Measurements from ENCODE around the gene PPFIBP2. TPM values are rescaled to one million over a fixed set of nuclear protein-coding genes. Genes with fewer than 3 reads are reported as not detected.

PPFIBP2 gene
- total RNA-seq, 6 donors from 2014 or later, result 10.6 to 63.9 (median 36.7) TPM

GRCh38 chr11:7551571-7551970, 37.8 kb downstream of the PPFIBP2 start:
- H3K4me3 ChIP-seq, result no peak overlapping the region
- 91 to 92% methylated on average over 1 of the region's 1 CpG for WGBS, 2 donors
- no peaks in the 10 kb centered on the region for H3K4me1 ChIP-seq
- H3K9me3 ChIP-seq, result no peaks in the 10 kb centered on the region
- TF ChIP-seq POLR2A (IDR thresholded peaks at IDR 0.05), result no peak
- H3K27ac ChIP-seq, result no peak overlapping the region
- DNase-seq (no peak), ATAC-seq (ENCODE audit: low FRiP score in 2 of 2) (no peak)
- H3K27me3 ChIP-seq, result no peaks in the 10 kb centered on the region
- no peaks in the 10 kb centered on the region for H3K36me3 ChIP-seq

- ATAC-seq (ENCODE audit: low FRiP score in 2 of 2) (no peak), DNase-seq (no peak)
- H3K4me3 ChIP-seq, result no peak overlapping the region
- no peaks in the 10 kb centered on the region for H3K36me3 ChIP-seq
- H3K9me3 ChIP-seq, result no peaks in the 10 kb centered on the region
- H3K27me3 ChIP-seq, result no peaks in the 10 kb centered on the region
- H3K27ac ChIP-seq, result no peak overlapping the region
- H3K4me1 ChIP-seq, result no peaks in the 10 kb centered on the region
- TF ChIP-seq EP300 (IDR thresholded peaks at IDR 0.05) (no peak), POLR2AphosphoS5 (IDR thresholded peaks at IDR 0.05) (no peak), POLR2A (IDR thresholded peaks at IDR 0.05) (no peak)
- 87 to 96% methylated on average over 4 of the region's 4 CpGs for WGBS, 2 donors
Observed at GRCh38 chr11:7552666-7553065, 38.9 kb downstream of the PPFIBP2 start.

- TF ChIP-seq CTCF (IDR thresholded peaks at IDR 0.05), result no peak
- no peak for TF ChIP-seq EP300 (IDR thresholded peaks at IDR 0.05)
- no peak for TF ChIP-seq POLR2AphosphoS5 (IDR thresholded peaks at IDR 0.05)
- no peak for TF ChIP-seq POLR2A (IDR thresholded peaks at IDR 0.05)
- 78 to 79% methylated on average over 7 of the region's 7 CpGs for WGBS, 2 donors
- Histone ChIP-seq H3K4me3 (no peak overlapping the region), H3K27me3 (no peaks in the 10 kb centered on the region), H3K4me1 (no peaks in the 10 kb centered on the region), H3K36me3 (no peaks in the 10 kb centered on the region), H3K27ac (no peak overlapping the region), H3K9me3 (no peaks in the 10 kb centered on the region)
- ATAC-seq (ENCODE audit: low FRiP score in 2 of 2) (peak; percentile 36 to 71), DNase-seq (peak in 1 of 2 donors; percentile 64)
Observed at GRCh38 chr11:7555052-7555699, 41.4 kb downstream of the PPFIBP2 start.

GRCh38 chr11:7558046-7558445, 44.2 kb downstream of the PPFIBP2 start:
- Histone ChIP-seq H3K4me1 (no peaks in the 10 kb centered on the region), H3K9me3 (no peaks in the 10 kb centered on the region), H3K36me3 (no peaks in the 10 kb centered on the region), H3K4me3 (no peak overlapping the region), H3K27me3 (no peaks in the 10 kb centered on the region), H3K27ac (no peak overlapping the region)
- TF ChIP-seq POLR2A (IDR thresholded peaks at IDR 0.05) (no peak), POLR2AphosphoS5 (IDR thresholded peaks at IDR 0.05) (no peak), EP300 (IDR thresholded peaks at IDR 0.05) (no peak), CTCF (IDR thresholded peaks at IDR 0.05) (no peak)
- ATAC-seq (ENCODE audit: low FRiP score in 2 of 2), result no peak
- no peak for DNase-seq

GRCh38 chr11:7559398-7560283, 45.8 kb downstream of the PPFIBP2 start:
- no peaks in the 10 kb centered on the region for H3K4me1 ChIP-seq
- ATAC-seq (ENCODE audit: low FRiP score in 2 of 2) (no peak), DNase-seq (no peak)
- H3K4me3 ChIP-seq, result no peak overlapping the region
- TF ChIP-seq CTCF (IDR thresholded peaks at IDR 0.05) (no peak), POLR2AphosphoS5 (IDR thresholded peaks at IDR 0.05) (no peak), EP300 (IDR thresholded peaks at IDR 0.05) (no peak), POLR2A (IDR thresholded peaks at IDR 0.05) (no peak)
- 86 to 91% methylated on average over 4 of the region's 4 CpGs for WGBS, 2 donors
- H3K27ac ChIP-seq, result no peak overlapping the region
- no peaks in the 10 kb centered on the region for H3K9me3 ChIP-seq
- H3K27me3 ChIP-seq, result no peaks in the 10 kb centered on the region
- no peaks in the 10 kb centered on the region for H3K36me3 ChIP-seq
